HG02588 (cell line): ENCODE measurements around the gene PIR.

Experiments
- ATAC-seq: cut with Tn5 transposase; IDR thresholded peaks from one replicate; pipeline ENCODE4 v1.9.1; 2021; ENCODE audit warnings: mild to moderate bottlenecking, moderate library complexity; ENCODE audit not compliant: unreplicated experiment

PIR gene

GRCh38 chrX:15493118-15493962 lies at the start of gene PIR:
Gene PIR (minus strand): TSS chrX:15493333. CDS start chrX:15491257, 2,076 bp downstream.
- peak; percentile 99 for ATAC-seq

- ATAC-seq: no peak
These were observed 37.2 kb upstream of the PIR start for GRCh38 chrX:15530318-15530717.

GRCh38 chrX:15529165-15529564 lies 36.0 kb upstream of the PIR start:
- no peak for ATAC-seq

- ATAC-seq: no peak
These were observed 32.7 kb upstream of the PIR start for GRCh38 chrX:15525664-15526416.

- ATAC-seq: no peak
These were observed 31.3 kb upstream of the PIR start for GRCh38 chrX:15524417-15524816.

GRCh38 chrX:15523088-15523487 lies 30.0 kb upstream of the PIR start:
- no peak for ATAC-seq

- no peak for ATAC-seq
These were observed 29.3 kb upstream of the PIR start for GRCh38 chrX:15522464-15522863.

GRCh38 chrX:15515931-15516330 lies 22.8 kb upstream of the PIR start:
- no peak for ATAC-seq

- ATAC-seq: no peak
These were observed 21.1 kb upstream of the PIR start for GRCh38 chrX:15514279-15514678.

GRCh38 chrX:15512401-15512965 lies 19.4 kb upstream of the PIR start:
- ATAC-seq: no peak

- no peak for ATAC-seq
These were observed 18.4 kb upstream of the PIR start for GRCh38 chrX:15511563-15511962.

GRCh38 chrX:15509845-15510244 lies 16.7 kb upstream of the PIR start:
- ATAC-seq: no peak

- ATAC-seq: no peak
These were observed 13.9 kb upstream of the PIR start for GRCh38 chrX:15507005-15507404.

- ATAC-seq: no peak
These were observed 12.0 kb upstream of the PIR start for GRCh38 chrX:15505101-15505500.

- ATAC-seq: no peak
These were observed 11.5 kb upstream of the PIR start for GRCh38 chrX:15504661-15505060.

- no peak for ATAC-seq
These were observed 8.4 kb upstream of the PIR start for GRCh38 chrX:15501506-15501905.

- no peak for ATAC-seq
These were observed 7.4 kb upstream of the PIR start, which contains the start of gene BMX for GRCh38 chrX:15500497-15500966. Gene BMX (plus strand): TSS chrX:15500807. CDS start chrX:15508354, 7,547 bp downstream.

GRCh38 chrX:15499976-15500375 lies 6.8 kb upstream of the PIR start:
- no peak for ATAC-seq

GRCh38 chrX:15498741-15499140 lies 5.6 kb upstream of the PIR start:
- no peak for ATAC-seq

- ATAC-seq: no peak
These were observed 4.7 kb upstream of the PIR start for GRCh38 chrX:15497865-15498264.

GRCh38 chrX:15496824-15497223 lies 3.7 kb upstream of the PIR start:
- no peak for ATAC-seq

- no peak for ATAC-seq
These were observed 2.7 kb upstream of the PIR start for GRCh38 chrX:15495801-15496200.
